ENCODE results near the gene ACTL6B.
"Not testable (repeated sequence)": the region's sequence is repeated elsewhere in the genome, so short reads cannot be mapped to it uniquely, and the experiment has no call there.

GRCh38 chr7:100662194-100662776, 6.0 kb upstream of the ACTL6B start:
- TF ChIP-seq, protein P1, sequence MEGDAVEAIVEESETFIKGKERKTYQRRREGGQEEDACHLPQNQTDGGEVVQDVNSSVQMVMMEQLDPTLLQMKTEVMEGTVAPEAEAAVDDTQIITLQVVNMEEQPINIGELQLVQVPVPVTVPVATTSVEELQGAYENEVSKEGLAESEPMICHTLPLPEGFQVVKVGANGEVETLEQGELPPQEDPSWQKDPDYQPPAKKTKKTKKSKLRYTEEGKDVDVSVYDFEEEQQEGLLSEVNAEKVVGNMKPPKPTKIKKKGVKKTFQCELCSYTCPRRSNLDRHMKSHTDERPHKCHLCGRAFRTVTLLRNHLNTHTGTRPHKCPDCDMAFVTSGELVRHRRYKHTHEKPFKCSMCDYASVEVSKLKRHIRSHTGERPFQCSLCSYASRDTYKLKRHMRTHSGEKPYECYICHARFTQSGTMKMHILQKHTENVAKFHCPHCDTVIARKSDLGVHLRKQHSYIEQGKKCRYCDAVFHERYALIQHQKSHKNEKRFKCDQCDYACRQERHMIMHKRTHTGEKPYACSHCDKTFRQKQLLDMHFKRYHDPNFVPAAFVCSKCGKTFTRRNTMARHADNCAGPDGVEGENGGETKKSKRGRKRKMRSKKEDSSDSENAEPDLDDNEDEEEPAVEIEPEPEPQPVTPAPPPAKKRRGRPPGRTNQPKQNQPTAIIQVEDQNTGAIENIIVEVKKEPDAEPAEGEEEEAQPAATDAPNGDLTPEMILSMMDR (conservative IDR thresholded peaks at IDR 0.05 in 1 of 2, IDR thresholded peaks at IDR 0.05 in 1 of 2; ENCODE audit: extremely low read depth in 1 of 2, insufficient read depth in 1 of 2, low read depth in 1 of 2, low read length in 2 of 2) = not testable (repeated sequence)
- TF ChIP-seq EZH2 (IDR thresholded peaks at IDR 0.05; ENCODE audit: borderline replicate concordance, low read length) = not testable (repeated sequence)

All from mammary epithelial cell (primary cell).